Measurements from ENCODE around the gene ACTR5. TPM values are rescaled to one million over a fixed set of nuclear protein-coding genes. Genes with fewer than 3 reads are reported as not detected.
A peak's percentile ranks its signal among the peaks of the same experiment; 100 is the strongest.
"Not testable (repeated sequence)": the region's sequence is repeated elsewhere in the genome, so short reads cannot be mapped to it uniquely, and the experiment has no call there.

The ACTR5 gene
- total and polyA plus RNA-seq, 2 donors, result 7.4 to 9.6 TPM

GRCh38 chr20:38812709-38813573 lies 64.7 kb downstream of the ACTR5 start:
- Histone ChIP-seq H3K27me3 (ENCODE audit: control insufficient read depth in 2 of 2, insufficient read depth in 1 of 2, low read length in 1 of 2) (peaks cover 0 to 3% of the 10 kb centered on the region in 2 donors), H3K36me3 (ENCODE audit: control insufficient read depth in 2 of 2, insufficient read depth in 2 of 2, low read length in 1 of 2) (no peaks in the 10 kb centered on the region), H3K27ac (ENCODE audit: low read depth in 1 of 2, low read length in 1 of 2) (peak overlapping the region in 1 of 2 donors; percentile 60), H3K9me3 (ENCODE audit: control insufficient read depth in 2 of 2, insufficient read depth in 1 of 2, low read length in 1 of 2) (no peaks in the 10 kb centered on the region), H3K4me3 (ENCODE audit: low read length in 2 of 2) (no peak overlapping the region), H3K4me1 (ENCODE audit: control insufficient read depth in 2 of 2, insufficient read depth in 2 of 2, low read length in 2 of 2) (peaks cover 39 to 47% of the 10 kb centered on the region in 2 donors)
- WGBS, result 72% methylated on average over 4 of the region's 4 CpGs
- peak in 7 of 9 donors; percentile 16 to 73 (median 60) for DNase-seq (ENCODE audit: low read depth in 6 of 9, low spot score in 9 of 9)

- H3K4me3 ChIP-seq (ENCODE audit: low read length in 2 of 2); H3K36me3 ChIP-seq (ENCODE audit: control insufficient read depth in 2 of 2, insufficient read depth in 2 of 2, low read length in 1 of 2); DNase-seq (ENCODE audit: low read depth in 6 of 9, low spot score in 9 of 9); H3K27ac ChIP-seq (ENCODE audit: low read depth in 1 of 2, low read length in 1 of 2); H3K27me3 ChIP-seq (ENCODE audit: control insufficient read depth in 2 of 2, insufficient read depth in 1 of 2, low read length in 1 of 2); H3K9me3 ChIP-seq (ENCODE audit: control insufficient read depth in 2 of 2, insufficient read depth in 1 of 2, low read length in 1 of 2): not testable (repeated sequence)
- H3K4me1 ChIP-seq (ENCODE audit: control insufficient read depth in 2 of 2, insufficient read depth in 2 of 2, low read length in 2 of 2), result peaks cover 34 to 41% of the 10 kb centered on the region in 2 donors
- WGBS, result 98% methylated on average over 6 of the region's 6 CpGs
Observed at GRCh38 chr20:38813574-38813962, 65.3 kb downstream of the ACTR5 start.

GRCh38 chr20:38815446-38815845 lies 67.2 kb downstream of the ACTR5 start:
- Histone ChIP-seq H3K4me3 (ENCODE audit: low read length in 2 of 2) (no peak overlapping the region), H3K36me3 (ENCODE audit: control insufficient read depth in 2 of 2, insufficient read depth in 2 of 2, low read length in 1 of 2) (no peaks in the 10 kb centered on the region), H3K9me3 (ENCODE audit: control insufficient read depth in 2 of 2, insufficient read depth in 1 of 2, low read length in 1 of 2) (no peaks in the 10 kb centered on the region), H3K4me1 (ENCODE audit: control insufficient read depth in 2 of 2, insufficient read depth in 2 of 2, low read length in 2 of 2) (peaks cover 29 to 31% of the 10 kb centered on the region in 2 donors), H3K27me3 (ENCODE audit: control insufficient read depth in 2 of 2, insufficient read depth in 1 of 2, low read length in 1 of 2) (no peaks in the 10 kb centered on the region), H3K27ac (ENCODE audit: low read depth in 1 of 2, low read length in 1 of 2) (no peak overlapping the region)
- DNase-seq (ENCODE audit: low read depth in 6 of 9, low spot score in 9 of 9), result no peak

- Histone ChIP-seq H3K4me3 (ENCODE audit: low read length in 2 of 2) (no peak overlapping the region), H3K27me3 (ENCODE audit: control insufficient read depth in 2 of 2, insufficient read depth in 1 of 2, low read length in 1 of 2) (no peaks in the 10 kb centered on the region), H3K36me3 (ENCODE audit: control insufficient read depth in 2 of 2, insufficient read depth in 2 of 2, low read length in 1 of 2) (no peaks in the 10 kb centered on the region), H3K4me1 (ENCODE audit: control insufficient read depth in 2 of 2, insufficient read depth in 2 of 2, low read length in 2 of 2) (peaks cover 4 to 5% of the 10 kb centered on the region in 2 donors), H3K9me3 (ENCODE audit: control insufficient read depth in 2 of 2, insufficient read depth in 1 of 2, low read length in 1 of 2) (peaks cover 2 to 4% of the 10 kb centered on the region in 2 donors), H3K27ac (ENCODE audit: low read depth in 1 of 2, low read length in 1 of 2) (no peak overlapping the region)
- no peak for DNase-seq (ENCODE audit: low read depth in 6 of 9, low spot score in 9 of 9)
- 97% methylated on average over 9 of the region's 9 CpGs for WGBS
Observed at GRCh38 chr20:38818113-38819065, 70.1 kb downstream of the ACTR5 start.

Other genes with a start within 250 kb of the ACTR5 start
- not detected for gene ADIG, start 167.3 kb upstream of the ACTR5 start, total RNA-seq
- not detected for gene ADIG, start 167.3 kb upstream of the ACTR5 start, polyA plus RNA-seq
- not detected for gene ARHGAP40, start 146.7 kb upstream of the ACTR5 start, total RNA-seq
- 1.8 TPM for gene ARHGAP40, start 146.7 kb upstream of the ACTR5 start, polyA plus RNA-seq
- gene SLC32A1, start 24.0 kb upstream of the ACTR5 start, total RNA-seq, result not detected
- gene SLC32A1, start 24.0 kb upstream of the ACTR5 start, polyA plus RNA-seq, result 0.11 TPM
- 16.8 TPM for gene PPP1R16B, start 57.2 kb downstream of the ACTR5 start, total RNA-seq
- gene PPP1R16B, start 57.2 kb downstream of the ACTR5 start, polyA plus RNA-seq, result 13.8 TPM
- gene FAM83D, start 178.0 kb downstream of the ACTR5 start, total RNA-seq, result 9.6 TPM
- gene FAM83D, start 178.0 kb downstream of the ACTR5 start, polyA plus RNA-seq, result 2.5 TPM
- 9.5 TPM for gene DHX35, start 213.9 kb downstream of the ACTR5 start, total RNA-seq
- gene DHX35, start 213.9 kb downstream of the ACTR5 start, polyA plus RNA-seq, result 7.1 TPM

Data from thymus (tissue), 11 donors.